Karpas-422 (cell line): ENCODE data around the gene NLGN1. TPM values are rescaled to one million over a fixed set of nuclear protein-coding genes. Genes with fewer than 3 reads are reported as not detected.

ENCODE experiments used
- DNase-seq: peaks from one replicate; pipeline ENCODE4 v3.0.0-alpha.2; 2015
- H2AFZ ChIP-seq: fragments of 200-600 bp; sonication (generic); 2 replicates; pipeline ENCODE4 v1.6.1; 2014; ENCODE audit warnings: antibody characterized with exemption, low read length, mixed read lengths
- H3K27ac ChIP-seq: fragments of 200-600 bp; sonication (generic); 2 replicates; pipeline ENCODE4 v1.5.1; 2014; ENCODE audit warnings: mild to moderate bottlenecking, low read length, moderate library complexity
- H3K27me3 ChIP-seq: fragments of 200-600 bp; sonication (generic); 2 replicates; pipeline ENCODE4 v1.6.1; 2014; ENCODE audit warnings: low read length, mixed read lengths
- H3K36me3 ChIP-seq: fragments of 200-600 bp; sonication (generic); 2 replicates; pipeline ENCODE4 v1.6.1; 2014; ENCODE audit warnings: low read length, mixed read lengths; ENCODE audit not compliant: insufficient read depth
- H3K4me1 ChIP-seq: fragments of 200-600 bp; sonication (generic); 2 replicates; pipeline ENCODE4 v1.6.1; 2014; ENCODE audit warnings: mild to moderate bottlenecking, low read length, mixed read lengths
- H3K4me2 ChIP-seq: fragments of 200-600 bp; sonication (generic); 2 replicates; pipeline ENCODE4 v1.6.1; 2014; ENCODE audit warnings: low read length, low read depth, mild to moderate bottlenecking; ENCODE audit not compliant: poor library complexity, severe bottlenecking
- H3K4me3 ChIP-seq: fragments of 200-600 bp; sonication (generic); 2 replicates; pipeline ENCODE4 v1.5.1; 2014; ENCODE audit warnings: mild to moderate bottlenecking, antibody characterized with exemption, low read length, mixed read lengths
- H3K79me2 ChIP-seq: fragments of 200-600 bp; sonication (generic); 2 replicates; pipeline ENCODE4 v1.6.1; 2014; ENCODE audit warnings: mild to moderate bottlenecking, low read length, mixed read lengths
- H3K9ac ChIP-seq: fragments of 200-600 bp; sonication (generic); 2 replicates; pipeline ENCODE4 v1.6.0; 2014; ENCODE audit warnings: low read length
- H3K9me2 ChIP-seq: fragments of 200-600 bp; sonication (generic), shearing (Covaris generic); replicated peaks from 2 replicates; pipeline ENCODE4 v1.6.0; 2014; ENCODE audit warnings: mild to moderate bottlenecking, low read length, moderate library complexity; ENCODE audit not compliant: insufficient read depth
- H3K9me3 ChIP-seq: fragments of 300-700, 200-600 bp; sonication (generic); 2 replicates; pipeline ENCODE4 v1.6.1; 2014; ENCODE audit warnings: low read length, mixed read lengths
- H4K20me1 ChIP-seq: fragments of 200-600 bp; sonication (generic); 2 replicates; pipeline ENCODE4 v1.6.1; 2014; ENCODE audit warnings: mild to moderate bottlenecking, antibody characterized with exemption, low read length, low read depth; ENCODE audit not compliant: insufficient read depth
- total RNA-seq: library from RNA; depleted of rRNA; stranded (reverse); fragments of >200 nt; shearing (Covaris generic); gene quantifications from 2 replicates; pipeline ENCODE4 v1.2.3, GENCODE V29; 2014; ENCODE audit warnings: low replicate concordance

Gene NLGN1
- total RNA-seq, 1 experiment from 2014 or later = not detected

DNA sequence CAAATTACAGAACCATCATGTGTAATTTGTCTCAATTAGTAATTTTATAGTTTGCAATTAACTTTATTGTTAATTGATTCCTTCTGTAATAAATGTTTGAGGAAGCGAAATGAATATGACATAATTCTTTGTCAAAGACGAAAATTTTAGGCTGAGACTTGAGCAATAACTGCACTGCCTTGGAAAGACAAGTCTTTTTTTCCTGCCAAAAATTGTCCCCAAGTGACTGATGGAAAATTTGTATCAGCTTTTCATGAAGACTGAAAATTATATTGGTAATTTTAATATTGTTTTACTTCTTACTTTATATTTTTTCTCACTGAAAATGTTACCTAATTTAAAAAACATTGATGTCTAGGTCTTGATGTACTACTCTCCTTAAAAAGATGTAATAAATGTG is 622.6 kb downstream of the NLGN1 start:
- no peak overlapping the region for H3K9ac ChIP-seq
- H4K20me1 ChIP-seq = no peaks in the 10 kb centered on the region
- H3K27me3 ChIP-seq = no peaks in the 10 kb centered on the region
- no peaks in the 10 kb centered on the region for H3K4me1 ChIP-seq
- no peaks in the 10 kb centered on the region for H3K36me3 ChIP-seq
- no peak overlapping the region for H3K4me3 ChIP-seq
- H3K27ac ChIP-seq = no peak overlapping the region
- no peaks in the 10 kb centered on the region for H3K9me2 ChIP-seq
- H2AFZ ChIP-seq = no peak overlapping the region
- no peak for DNase-seq
- H3K9me3 ChIP-seq = peaks cover 16% of the 10 kb centered on the region
- no peaks in the 10 kb centered on the region for H3K79me2 ChIP-seq
- no peak overlapping the region for H3K4me2 ChIP-seq

DNA sequence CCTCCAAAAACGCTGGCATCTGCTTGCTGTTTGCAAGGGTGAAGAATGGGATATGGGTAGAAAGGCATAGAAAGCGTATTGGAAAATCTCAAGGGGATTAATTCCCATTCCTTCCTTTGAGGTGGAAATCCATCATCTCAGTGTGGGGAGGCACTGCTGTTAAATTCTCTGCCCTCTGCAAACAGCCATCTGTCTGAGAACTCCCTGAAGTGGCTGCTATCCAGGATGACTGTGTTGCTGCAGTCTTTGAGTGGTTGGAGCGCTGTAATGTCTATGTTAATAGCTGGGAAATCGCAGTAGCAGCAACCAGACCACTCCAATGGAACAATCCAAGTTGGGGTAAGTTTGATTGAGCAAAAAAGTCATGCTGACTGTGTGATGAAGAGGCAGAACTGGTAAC is 625.9 kb downstream of the NLGN1 start:
- Histone ChIP-seq H3K9ac (no peak overlapping the region), H3K79me2 (no peaks in the 10 kb centered on the region), H3K4me2 (no peak overlapping the region), H3K9me2 (no peaks in the 10 kb centered on the region), H3K27ac (no peak overlapping the region), H3K4me1 (no peaks in the 10 kb centered on the region), H2AFZ (no peak overlapping the region), H3K36me3 (no peaks in the 10 kb centered on the region), H3K4me3 (no peak overlapping the region), H3K27me3 (no peaks in the 10 kb centered on the region), H4K20me1 (no peaks in the 10 kb centered on the region), H3K9me3 (peaks cover 26% of the 10 kb centered on the region)
- no peak for DNase-seq

DNA sequence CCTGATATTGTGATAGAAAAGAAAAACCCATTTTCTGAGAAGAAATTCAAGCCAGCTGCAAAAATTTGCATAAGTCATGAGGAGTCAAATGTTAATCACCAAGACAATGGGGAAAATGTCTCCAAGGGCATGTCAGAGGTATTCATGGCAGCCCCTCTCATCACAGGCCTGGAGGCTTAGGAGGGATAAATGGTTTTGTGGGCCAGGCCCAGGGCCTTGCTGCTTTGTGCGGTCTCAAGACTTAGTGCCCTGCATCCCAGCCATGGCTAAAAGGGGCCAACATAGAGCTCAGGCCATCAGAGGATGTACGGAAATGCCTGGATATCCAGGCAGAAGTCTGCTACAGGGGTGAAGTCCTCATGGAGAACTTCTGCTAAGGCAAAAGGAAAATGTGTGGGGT is 631.1 kb downstream of the NLGN1 start:
- Histone ChIP-seq H3K9me3 (peaks cover 27% of the 10 kb centered on the region), H3K4me1 (no peaks in the 10 kb centered on the region), H3K27me3 (no peaks in the 10 kb centered on the region), H2AFZ (no peak overlapping the region), H3K4me2 (no peak overlapping the region), H3K27ac (no peak overlapping the region), H3K9me2 (no peaks in the 10 kb centered on the region), H3K9ac (no peak overlapping the region), H4K20me1 (no peaks in the 10 kb centered on the region), H3K36me3 (no peaks in the 10 kb centered on the region), H3K79me2 (no peaks in the 10 kb centered on the region), H3K4me3 (no peak overlapping the region)
- no peak for DNase-seq

DNA sequence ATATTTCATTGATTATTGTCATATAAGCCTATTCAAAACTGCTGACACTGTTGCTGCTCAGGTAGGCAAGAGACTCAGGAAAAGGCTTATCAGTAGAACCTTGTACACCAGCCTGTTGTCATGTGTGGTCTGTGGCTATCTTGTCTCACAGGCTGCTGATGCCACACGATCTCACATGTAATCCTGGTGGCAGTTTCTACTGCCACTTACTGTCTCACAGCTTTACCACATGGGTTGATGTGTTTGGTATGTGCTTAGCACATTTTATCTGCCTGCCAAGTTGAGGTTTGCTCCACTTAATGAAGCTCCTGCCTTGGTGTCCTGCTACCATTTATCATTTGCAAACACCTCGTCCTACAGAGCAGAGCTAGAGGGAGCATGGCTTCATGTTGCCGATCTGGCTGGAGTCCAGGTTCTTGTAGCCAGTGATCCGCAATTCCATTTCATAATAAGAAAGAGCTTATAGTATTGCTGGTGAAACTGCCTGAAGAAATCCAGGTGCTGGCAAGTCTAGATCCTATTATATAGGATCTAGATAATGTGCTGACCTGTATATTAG is 637.9 kb downstream of the NLGN1 start:
- Histone ChIP-seq H3K4me1 (no peaks in the 10 kb centered on the region), H3K79me2 (no peaks in the 10 kb centered on the region), H3K9me2 (no peaks in the 10 kb centered on the region), H3K4me2 (no peak overlapping the region), H4K20me1 (no peaks in the 10 kb centered on the region), H3K27ac (no peak overlapping the region), H2AFZ (no peak overlapping the region), H3K4me3 (no peak overlapping the region), H3K9me3 (peaks cover 14% of the 10 kb centered on the region), H3K36me3 (no peaks in the 10 kb centered on the region), H3K27me3 (no peaks in the 10 kb centered on the region), H3K9ac (no peak overlapping the region)
- no peak for DNase-seq

DNA sequence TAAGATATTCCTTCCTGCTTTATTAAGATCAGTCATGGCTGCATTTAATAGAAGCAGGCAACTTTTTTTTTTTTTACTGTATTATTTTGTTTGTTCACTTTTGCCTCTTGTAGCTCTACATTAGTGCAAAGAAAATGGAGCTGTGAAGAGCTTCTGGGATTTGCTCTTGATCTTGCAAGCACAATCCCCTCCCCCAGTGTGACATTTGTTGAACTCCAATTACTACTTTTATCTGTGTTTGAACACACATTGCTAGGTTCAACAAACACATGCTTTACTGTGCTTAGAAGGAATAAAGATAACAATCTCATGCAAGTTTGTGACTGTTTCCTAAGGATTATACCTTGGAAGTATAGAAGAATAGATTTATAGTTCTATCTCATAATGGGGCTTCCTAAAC is 648.8 kb downstream of the NLGN1 start:
- H3K79me2 ChIP-seq = no peaks in the 10 kb centered on the region
- H3K36me3 ChIP-seq = no peaks in the 10 kb centered on the region

DNA sequence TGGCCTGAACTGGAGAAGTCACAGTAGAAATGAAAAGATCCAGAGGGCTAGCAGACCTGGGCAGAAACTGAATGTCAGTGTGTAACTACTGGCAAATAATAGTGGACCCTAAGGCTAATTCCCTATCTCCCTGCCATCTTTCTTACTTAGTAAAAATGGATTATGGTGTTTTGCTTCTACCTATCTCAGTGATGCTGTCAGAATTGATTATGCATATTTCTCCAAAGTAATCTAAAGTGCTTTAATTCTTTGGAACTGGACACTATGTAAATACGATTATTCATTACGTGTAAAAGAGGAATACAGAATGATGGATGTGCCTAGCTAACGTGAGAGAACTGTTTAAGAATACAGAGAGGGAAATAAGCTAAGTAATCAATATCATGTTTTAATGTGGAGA is 651.9 kb downstream of the NLGN1 start:
- Histone ChIP-seq H3K4me3 (no peak overlapping the region), H3K9ac (no peak overlapping the region), H3K9me3 (peaks cover 29% of the 10 kb centered on the region; the same call in 1 of the 2 replicates), H3K27me3 (no peaks in the 10 kb centered on the region), H3K36me3 (no peaks in the 10 kb centered on the region), H4K20me1 (no peaks in the 10 kb centered on the region), H2AFZ (no peak overlapping the region), H3K79me2 (no peaks in the 10 kb centered on the region), H3K9me2 (no peaks in the 10 kb centered on the region), H3K27ac (no peak overlapping the region), H3K4me2 (no peak overlapping the region), H3K4me1 (no peaks in the 10 kb centered on the region)
- DNase-seq = no peak

More for the DNA sequence above, 648.8 kb downstream of the NLGN1 start:
- no peak for DNase-seq
- Histone ChIP-seq H2AFZ (no peak overlapping the region), H3K4me2 (no peak overlapping the region), H3K9me3 (peaks cover 27% of the 10 kb centered on the region), H3K9ac (no peak overlapping the region), H3K27ac (no peak overlapping the region), H3K9me2 (no peaks in the 10 kb centered on the region), H3K4me1 (no peaks in the 10 kb centered on the region), H4K20me1 (no peaks in the 10 kb centered on the region), H3K4me3 (no peak overlapping the region), H3K27me3 (no peaks in the 10 kb centered on the region)

DNA sequence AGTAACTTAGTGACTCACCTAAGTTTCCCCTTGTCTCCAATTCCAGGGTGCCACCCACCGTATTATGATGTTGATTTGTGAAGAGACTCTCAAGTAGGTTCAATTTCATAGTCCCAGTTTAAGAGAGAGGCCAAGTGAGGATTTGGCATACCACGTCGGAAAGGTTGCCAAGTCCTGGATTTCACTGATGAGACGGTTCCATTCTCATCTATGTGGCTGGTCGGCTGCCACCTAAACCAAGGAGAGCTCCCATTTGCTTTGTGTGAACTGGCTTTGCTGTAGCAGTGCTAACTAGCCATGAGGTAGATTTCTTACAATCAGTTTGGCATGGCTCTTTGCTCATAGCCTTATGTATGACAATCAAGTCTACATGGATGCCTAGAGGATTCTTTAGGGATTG is 653.6 kb downstream of the NLGN1 start:
- Histone ChIP-seq H3K36me3 (no peaks in the 10 kb centered on the region), H3K27me3 (no peaks in the 10 kb centered on the region), H3K9me3 (peaks cover 27% of the 10 kb centered on the region), H3K4me1 (no peaks in the 10 kb centered on the region), H3K9me2 (no peaks in the 10 kb centered on the region), H3K4me2 (no peak overlapping the region), H4K20me1 (no peaks in the 10 kb centered on the region), H3K9ac (no peak overlapping the region), H3K4me3 (no peak overlapping the region), H2AFZ (no peak overlapping the region), H3K79me2 (no peaks in the 10 kb centered on the region), H3K27ac (no peak overlapping the region)
- no peak for DNase-seq

DNA sequence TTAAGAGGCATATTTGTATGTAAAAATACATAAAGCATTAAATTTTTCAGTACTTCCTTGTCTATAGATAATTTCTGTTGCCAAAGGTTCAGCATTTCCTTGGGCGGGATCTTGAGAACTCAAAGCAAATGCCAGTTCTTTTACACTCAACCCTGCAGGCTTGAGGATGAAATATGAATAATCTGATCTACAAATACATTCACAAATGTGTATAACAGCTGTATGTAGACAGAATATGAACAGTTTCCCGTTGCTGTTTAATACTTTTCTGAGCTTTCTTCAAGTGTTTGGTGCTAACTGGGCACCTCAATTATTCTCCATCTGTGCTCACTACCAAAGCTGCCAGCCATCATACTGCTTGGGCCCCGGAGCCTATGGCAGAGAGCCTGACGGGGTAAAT is 661.3 kb downstream of the NLGN1 start:
- no peak overlapping the region for H2AFZ ChIP-seq
- H3K79me2 ChIP-seq = no peaks in the 10 kb centered on the region
- H3K9ac ChIP-seq = no peak overlapping the region

DNA sequence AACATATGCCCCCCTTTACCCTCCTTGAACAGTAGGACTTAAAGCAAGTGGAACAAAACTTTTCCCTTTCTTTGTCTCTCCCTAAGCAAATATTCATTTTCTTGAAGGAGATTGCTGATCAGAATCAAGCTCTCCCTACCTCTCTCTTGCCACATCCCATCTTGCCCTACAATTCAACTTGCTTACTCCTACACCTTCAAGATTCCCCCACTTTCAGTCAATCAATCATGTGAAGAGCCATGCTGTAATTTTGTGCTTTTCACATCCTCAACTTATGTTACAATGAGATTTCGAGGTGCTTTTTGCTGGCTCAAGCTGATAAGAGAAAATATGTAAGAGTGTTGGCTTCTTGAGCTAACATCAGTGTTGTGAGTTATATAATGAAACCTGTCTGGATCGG is 662.9 kb downstream of the NLGN1 start:
- Histone ChIP-seq H3K9ac (no peak overlapping the region), H3K4me3 (no peak overlapping the region), H3K27me3 (no peaks in the 10 kb centered on the region), H3K79me2 (no peaks in the 10 kb centered on the region), H3K36me3 (no peaks in the 10 kb centered on the region), H3K4me2 (no peak overlapping the region), H4K20me1 (no peaks in the 10 kb centered on the region), H3K4me1 (no peaks in the 10 kb centered on the region), H3K9me3 (peaks cover 19% of the 10 kb centered on the region), H2AFZ (no peak overlapping the region), H3K27ac (no peak overlapping the region), H3K9me2 (no peaks in the 10 kb centered on the region)
- no peak for DNase-seq

More for the DNA sequence above, 661.3 kb downstream of the NLGN1 start:
- Histone ChIP-seq H3K4me1 (no peaks in the 10 kb centered on the region), H3K9me3 (peaks cover 29% of the 10 kb centered on the region), H3K27ac (no peak overlapping the region), H3K27me3 (no peaks in the 10 kb centered on the region), H3K9me2 (no peaks in the 10 kb centered on the region), H3K4me2 (no peak overlapping the region), H3K36me3 (no peaks in the 10 kb centered on the region), H4K20me1 (no peaks in the 10 kb centered on the region), H3K4me3 (no peak overlapping the region)
- DNase-seq = no peak
